H1 (cell line): ENCODE data around the gene IFNK. TPM values are rescaled to one million over a fixed set of nuclear protein-coding genes. Genes with fewer than 3 reads are reported as not detected.
A peak's percentile ranks its signal among the peaks of the same experiment; 100 is the strongest.

Source experiments
- CTCF ChIA-PET: fragments of 300-600 bp; sonication (Branson Sonifier 250); formaldehyde crosslinking; loops from one replicate; lab custom pipeline; 2021; ENCODE audit not compliant: partially characterized antibody; lab: Charles Lee
- POLR2A ChIA-PET: fragments of 300-600 bp; sonication (Branson Sonifier 250); formaldehyde crosslinking; loops from one replicate; lab custom pipeline; 2021; ENCODE audit warnings: inconsistent platforms; ENCODE audit not compliant: partially characterized antibody; lab: Charles Lee
- DNase-seq, 2 experiments: peaks; one replicate each; pipeline versions ENCODE4 v3.0.0 to v3.0.0-alpha.2; 2010 to 2022; ENCODE audit warnings: low spot score in 2 of 2, low read depth in 1 of 2, mixed read lengths in 1 of 2
- FAIRE-seq: peaks from 2 replicates; lab custom pipeline; 2011; peaks lifted over from hg19 to GRCh38; lab: Jason Lieb, UNC
- H2AFZ ChIP-seq: 2 replicates; pipeline ENCODE4 v1.8.1; 2012; ENCODE audit warnings: low read length, inconsistent platforms
- H2AK5ac ChIP-seq: 2 replicates; pipeline ENCODE4 v1.6.1; 2013; ENCODE audit warnings: low read depth, low read length
- H2BK120ac ChIP-seq: replicated peaks from 2 replicates; pipeline ENCODE3; 2013; ENCODE audit warnings: low read depth, low read length, inconsistent platforms
- H2BK12ac ChIP-seq: 2 replicates; pipeline ENCODE4 v1.6.1; 2013; ENCODE audit warnings: low read depth, low read length
- H2BK15ac ChIP-seq: 2 replicates; pipeline ENCODE4 v1.6.1; 2013; ENCODE audit warnings: low read length
- H2BK20ac ChIP-seq: 2 replicates; pipeline ENCODE4 v1.6.1; 2013; ENCODE audit warnings: low read length
- H2BK5ac ChIP-seq: 2 replicates; pipeline ENCODE4 v1.6.1; 2013; ENCODE audit warnings: low read depth, low read length
- H3K14ac ChIP-seq: 2 replicates; pipeline ENCODE4 v1.6.1; 2013; ENCODE audit warnings: inconsistent platforms; ENCODE audit not compliant: insufficient read length
- H3K18ac ChIP-seq: 2 replicates; pipeline ENCODE4 v1.6.1; 2013; ENCODE audit warnings: low read length; ENCODE audit errors: extremely low read depth
- H3K23ac ChIP-seq: 2 replicates; pipeline ENCODE4 v1.6.1; 2013; ENCODE audit warnings: inconsistent platforms; ENCODE audit not compliant: insufficient read length
- H3K23me2 ChIP-seq: 2 replicates; pipeline ENCODE4 v1.6.1; 2013; ENCODE audit warnings: low read depth, low read length
- H3K27ac ChIP-seq: 2 replicates; pipeline ENCODE4 v1.6.1; 2011; ENCODE audit warnings: low read depth, low read length, inconsistent platforms
- H3K27me3 ChIP-seq, 4 experiments: replicated peaks in 1 of 4; 1 replicate in 1 of 4; 2 replicates in 3 of 4; pipeline versions ENCODE4 v1.6.1 to v1.8.1; 2011 to 2013; ENCODE audit warnings: low read length in 3 of 4, mild to moderate bottlenecking in 3 of 4, inconsistent platforms in 2 of 4, mixed read lengths in 2 of 4, moderate library complexity in 1 of 4; ENCODE audit not compliant: control insufficient read depth in 3 of 4, insufficient read depth in 3 of 4; ENCODE audit errors: extremely low read depth in 1 of 4
- H3K36me3 ChIP-seq, 4 experiments: 2 replicates each; pipeline versions ENCODE4 v1.6.1 to v1.8.1; 2011 to 2013; ENCODE audit warnings: mild to moderate bottlenecking in 4 of 4, low read length in 3 of 4, moderate library complexity in 2 of 4, control low read depth in 1 of 4, inconsistent platforms in 1 of 4; ENCODE audit not compliant: insufficient read depth in 4 of 4, control insufficient read depth in 2 of 4
- H3K4ac ChIP-seq: replicated peaks from 2 replicates; pipeline ENCODE3; 2013; ENCODE audit warnings: low read length, low read depth, mixed read lengths, inconsistent platforms; ENCODE audit not compliant: insufficient read length
- H3K4me1 ChIP-seq, 4 experiments: replicated peaks in 1 of 4; 1 replicate in 1 of 4; 2 replicates in 3 of 4; pipeline versions ENCODE4 v1.6.1 to v1.8.1; 2011 to 2013; ENCODE audit warnings: low read length in 3 of 4, inconsistent platforms in 2 of 4, mixed read lengths in 1 of 4; ENCODE audit not compliant: insufficient read depth in 4 of 4, control insufficient read depth in 3 of 4
- H3K4me2 ChIP-seq, 2 experiments: 2 replicates each; pipeline versions ENCODE4 v1.6.1 to v1.8.1; 2011 to 2013; ENCODE audit warnings: low read depth in 2 of 2, low read length in 2 of 2, control low read depth in 1 of 2, inconsistent platforms in 1 of 2, mild to moderate bottlenecking in 1 of 2; ENCODE audit not compliant: insufficient read depth in 1 of 2
- H3K4me3 ChIP-seq, 4 experiments: fragments of 200-600, 300-600 bp in 1 of 4; sonication (generic), shearing (Covaris generic), sonication (Bioruptor Twin) in 1 of 4; 2 replicates each; pipeline versions ENCODE4 v1.5.1 to v1.8.1; 2011 to 2016; ENCODE audit warnings: low read length in 4 of 4, low read depth in 3 of 4, control low read depth in 2 of 4, inconsistent platforms in 2 of 4, mild to moderate bottlenecking in 2 of 4, mixed read lengths in 1 of 4, moderate library complexity in 1 of 4; ENCODE audit not compliant: insufficient read depth in 2 of 4; ENCODE audit errors: extremely low read depth in 1 of 4
- H3K56ac ChIP-seq: replicated peaks from 2 replicates; pipeline ENCODE3; 2013; ENCODE audit warnings: low read depth, mild to moderate bottlenecking, mixed read lengths, low read length, inconsistent platforms; ENCODE audit not compliant: insufficient read length
- H3K79me1 ChIP-seq: 2 replicates; pipeline ENCODE4 v1.6.1; 2013; ENCODE audit warnings: low read depth, low read length, control low read depth
- H3K79me2 ChIP-seq, 2 experiments: 2 replicates each; pipeline versions ENCODE4 v1.6.1 to v1.8.1; 2012 to 2013; ENCODE audit warnings: low read length in 2 of 2, mild to moderate bottlenecking in 2 of 2, inconsistent platforms in 1 of 2; ENCODE audit not compliant: insufficient read depth in 2 of 2, control insufficient read depth in 1 of 2
- H3K9ac ChIP-seq, 4 experiments: replicated peaks in 1 of 4; 1 replicate in 1 of 4; 2 replicates in 3 of 4; pipeline versions ENCODE4 v1.6.1 to v1.8.1; 2011 to 2013; ENCODE audit warnings: low read depth in 3 of 4, low read length in 3 of 4, control low read depth in 2 of 4, mild to moderate bottlenecking in 2 of 4, moderate library complexity in 2 of 4, inconsistent platforms in 1 of 4; ENCODE audit errors: extremely low read depth in 1 of 4
- H3K9me3 ChIP-seq, 2 experiments: 2 replicates each; pipeline versions ENCODE4 v1.6.1 to v1.8.1; 2012 to 2013; ENCODE audit warnings: mild to moderate bottlenecking in 2 of 2, moderate library complexity in 2 of 2, control low read depth in 1 of 2, inconsistent platforms in 1 of 2, low read depth in 1 of 2, low read length in 1 of 2, mixed read lengths in 1 of 2; ENCODE audit not compliant: insufficient read depth in 2 of 2
- H4K20me1 ChIP-seq, 2 experiments: replicated peaks in 1 of 2; 2 replicates each; pipeline versions ENCODE3 to v1.8.1; 2011 to 2013; ENCODE audit warnings: inconsistent platforms in 2 of 2, low read length in 2 of 2, mild to moderate bottlenecking in 1 of 2; ENCODE audit not compliant: insufficient read depth in 2 of 2, control insufficient read depth in 1 of 2
- H4K5ac ChIP-seq: 2 replicates; pipeline ENCODE4 v1.6.1; 2013; ENCODE audit warnings: low read length, low read depth, mixed read lengths, inconsistent platforms; ENCODE audit not compliant: insufficient read length
- H4K8ac ChIP-seq: 2 replicates; pipeline ENCODE4 v1.8.0; 2013; ENCODE audit warnings: mild to moderate bottlenecking, moderate library complexity, low read length, inconsistent platforms; ENCODE audit not compliant: insufficient read depth; ENCODE audit errors: extremely low read depth
- H4K91ac ChIP-seq: replicated peaks from 2 replicates; pipeline ENCODE3; 2013; ENCODE audit warnings: low read length, mixed read lengths, inconsistent platforms; ENCODE audit not compliant: insufficient read length
- KDM5A ChIP-seq: fragments of 200-600 bp; IDR thresholded peaks from 2 replicates; pipeline ENCODE4 v1.7.1; 2012; ENCODE audit warnings: mild to moderate bottlenecking, low read length, inconsistent platforms, mixed read lengths
- NRF1 ChIP-seq: IDR thresholded peaks from 2 replicates; pipeline ENCODE4 v1.6.1; 2011; ENCODE audit warnings: mild to moderate bottlenecking, low read depth, low read length, improper control_type of control experiment
- SIRT6 ChIP-seq: IDR thresholded peaks from one replicate; pipeline ENCODE4 v1.7.1; 2012; ENCODE audit warnings: low read length, inconsistent platforms
- TAF7 ChIP-seq: optimal IDR thresholded peaks from 2 replicates; pipeline ENCODE3; 2011; ENCODE audit warnings: low read depth, mild to moderate bottlenecking, inconsistent platforms, low read length, moderate library complexity, borderline replicate concordance
- TBP ChIP-seq: IDR thresholded peaks from 2 replicates; pipeline ENCODE4 v1.6.1; 2011; ENCODE audit warnings: low read depth, low read length, improper control_type of control experiment
- polyA plus RNA-seq, 7 experiments: library from polyadenylated mRNA; depleted of rRNA in 3 of 7; stranded (reverse) in 5 of 7; unstranded in 2 of 7; fragments of >200 nt in 5 of 7; fragments of 200-250 nt in 2 of 7; gene quantifications; 1 replicate in 5 of 7; 2 replicates in 1 of 7; 4 replicates in 1 of 7; pipeline versions ENCODE4 v1.2.1 to v1.2.3, GENCODE V29; 2011 to 2013; ENCODE audit warnings: missing spikeins in 2 of 7, mixed read lengths in 2 of 7
- total RNA-seq: library from RNA; stranded (reverse); fragmentation: NEBNext Ultra II Directional; extraction: Animal tissue kit (Norgen Biotek cat#: 25700); gene quantifications from 2 replicates; pipeline ENCODE4 v1.2.1, GENCODE V29; 2021

IFNK gene
- total and polyA plus RNA-seq, 2 of the 8 experiments (the other 6 are each of a cell fraction or from before 2014, with no cell fraction given): not detected

DNA sequence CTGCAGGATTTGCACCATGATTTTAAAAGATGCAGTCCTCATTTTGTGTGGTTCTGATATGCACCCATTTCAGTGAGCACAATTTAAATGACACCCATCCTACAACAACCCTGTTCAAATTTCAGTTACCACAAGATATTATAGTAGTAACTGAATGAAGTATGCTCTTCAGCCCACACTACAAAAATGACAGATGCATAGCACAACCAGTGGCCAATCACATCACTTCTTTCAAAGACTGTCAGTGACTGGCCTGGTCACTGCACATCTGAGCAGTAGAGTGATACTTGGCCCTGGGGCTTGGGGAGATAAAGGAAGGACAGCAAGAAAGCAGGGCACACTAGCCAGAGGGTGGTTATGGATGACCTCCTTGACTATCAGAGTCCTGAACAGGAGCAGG is 19.8 kb upstream of the IFNK start:
- no peak overlapping the region for H4K5ac ChIP-seq
- no peak overlapping the region for H2BK12ac ChIP-seq
- TF ChIP-seq TBP (no peak), NRF1 (no peak), KDM5A (no peak), TAF7 (no peak), SIRT6 (no peak)
- TF ChIP-seq, all 59 proteins: peak for 0
- Histone ChIP-seq H3K36me3 (peaks cover 0 to 6% (median 0%) of the 10 kb centered on the region in 4 experiments; a peak in 1 of 8 replicates), H3K9ac (no peak overlapping the region), H2BK5ac (no peak overlapping the region), H3K14ac (no peak overlapping the region), H3K23ac (no peak overlapping the region), H3K9me3 (no peaks in the 10 kb centered on the region), H3K56ac (no peak overlapping the region), H2AK5ac (0 out of 2 replicates have a peak overlapping the region, but pooled peaks have one; percentile 5), H3K79me1 (no peaks in the 10 kb centered on the region), H3K4me2 (no peak overlapping the region), H3K23me2 (no peaks in the 10 kb centered on the region), H4K8ac (no peak overlapping the region), H4K20me1 (no peaks in the 10 kb centered on the region), H4K91ac (no peak overlapping the region), H3K4ac (no peak overlapping the region), H3K79me2 (peaks cover 3 to 6% of the 10 kb centered on the region in 2 experiments; a peak in 2 of 4 replicates), H3K4me1 (peaks cover 0 to 5% (median 2%) of the 10 kb centered on the region in 4 experiments; a peak in 3 of 7 replicates), H3K18ac (no peak overlapping the region), H2AFZ (no peak overlapping the region), H2BK20ac (no peak overlapping the region), H3K27ac (no peak overlapping the region), H3K27me3 (no peaks in the 10 kb centered on the region), H2BK120ac (no peak overlapping the region), H3K4me3 (no peak overlapping the region), H2BK15ac (no peak overlapping the region)
- FAIRE-seq (no peak), DNase-seq (no peak)
- CTCF ChIA-PET: no interaction called here
- POLR2A ChIA-PET: no interaction called here
